Right ventricle myocardium superior (tissue), 1 donor: ENCODE data around the gene EPB42. TPM values are rescaled to one million over a fixed set of nuclear protein-coding genes. Genes with fewer than 3 reads are reported as not detected.

Experiments used
- ATAC-seq: fragments of 200-7000 bp; cut with Tn5 transposase; one replicate; pipeline ENCODE4 v1.9.1; 2020; ENCODE audit warnings: mild to moderate bottlenecking; ENCODE audit not compliant: poor library complexity
- DNase-seq: peaks from one replicate; pipeline ENCODE4 v3.0.0-alpha.2; 2020
- intact Hi-C: fragments of 100-400 bp; cut with DNase I; formaldehyde crosslinking; loops from one replicate; pipeline ENCODE4 v1.11.2; 2022
- long read RNA-seq: library from polyadenylated mRNA; unstranded; transcript quantifications from one replicate; pipeline ENCODE4 v2.0.0, GENCODE V29; 2021
- total RNA-seq: library from RNA; stranded (reverse); fragmentation: NEBNext Ultra II Directional; extraction: Animal tissue kit (Norgen Biotek cat#: 25700); gene quantifications from one replicate; pipeline ENCODE4 v1.2.1, GENCODE V29; 2021
- donor health status: DM: no; HTN: yes; CAD: no; lungs with severe emphysema.

Gene EPB42
- 0.24 TPM for total RNA-seq
- long read RNA-seq: 0 reads

DNA sequence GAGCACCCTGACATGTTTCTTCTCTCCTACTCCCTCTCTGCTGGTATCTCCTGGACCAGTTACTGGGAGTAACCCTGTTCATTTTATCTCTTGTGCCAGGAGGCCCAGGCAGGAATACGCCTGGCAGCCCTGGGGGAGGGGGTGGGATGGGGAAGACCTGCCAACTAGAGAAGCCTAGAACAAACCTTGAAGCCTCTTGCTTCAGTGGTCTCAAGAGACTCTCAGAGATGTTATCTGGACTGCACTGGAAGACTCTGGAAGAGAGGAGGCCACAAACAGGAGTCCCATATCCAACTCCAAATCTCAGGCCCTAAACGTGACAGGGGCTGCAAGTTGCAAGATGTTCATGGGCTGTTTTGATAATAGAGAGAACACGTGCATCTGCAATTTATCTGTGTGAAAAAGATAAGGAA, at the start of gene EPB42:
Gene EPB42, minus strand, starts transcription at position 28 of the 413 bp plus-strand sequence. CDS start 193 bp downstream, outside the sequence.
- ATAC-seq (peak; percentile 38), DNase-seq (no peak)
- intact Hi-C loops: no loop called here

- ATAC-seq: no peak
Measured at GRCh38 chr15:43270113-43270665, 49.4 kb upstream of the EPB42 start.

GRCh38 chr15:43268111-43269105, 47.6 kb upstream of the EPB42 start:
- DNase-seq (no peak), ATAC-seq (no peak)
- intact Hi-C loops: no loop called here

More at GRCh38 chr15:43270113-43270665, 49.4 kb upstream of the EPB42 start:
- no peak for DNase-seq
- intact Hi-C loops: no loop called here

DNA sequence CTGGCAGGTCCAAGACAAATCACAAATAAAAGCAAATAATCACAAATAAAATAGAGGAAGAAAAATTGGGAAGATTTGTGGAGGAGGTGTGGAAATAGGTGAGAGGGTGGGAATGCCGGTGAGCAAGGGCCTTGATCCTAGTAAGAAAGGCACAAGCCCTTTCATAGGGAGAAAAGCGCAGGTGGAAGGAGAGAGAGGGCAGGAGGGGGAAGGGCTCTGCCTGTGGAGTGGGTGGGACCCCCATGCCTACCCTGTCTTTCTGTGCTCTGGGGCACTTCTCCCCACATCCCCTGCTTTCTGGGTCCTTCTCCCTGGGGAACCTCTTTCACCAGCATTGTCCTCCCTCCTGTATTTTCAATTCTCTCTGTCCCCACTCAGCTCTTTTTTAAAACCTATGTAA, 46.6 kb upstream of the EPB42 start:
- ATAC-seq (no peak), DNase-seq (no peak)
- intact Hi-C loops: no loop called here

DNA sequence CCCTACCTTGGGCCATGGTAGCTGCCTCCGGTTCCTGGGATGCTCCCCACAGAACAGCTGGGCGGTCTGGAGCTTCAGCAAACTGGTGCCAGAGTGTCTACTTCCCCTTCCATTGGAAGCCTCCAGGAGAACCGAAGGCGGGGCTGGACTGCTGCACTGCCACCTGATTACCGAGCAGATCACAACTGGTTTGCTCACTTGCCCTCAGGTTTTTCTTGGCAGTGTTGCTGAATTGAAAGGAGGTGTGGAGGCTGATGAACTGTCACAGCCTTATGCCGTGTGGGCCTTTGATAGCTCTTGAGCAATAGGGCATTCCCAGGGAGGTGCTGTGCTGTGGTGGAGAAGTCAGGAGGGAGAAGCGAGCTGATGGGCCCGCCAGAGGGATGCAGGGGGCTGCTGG, 46.0 kb upstream of the EPB42 start, which contains the start of gene TGM5:
Gene TGM5, minus strand, starts transcription at position 95 of the 400 bp plus-strand sequence. Its CDS starts 79 bp downstream, at position 16.
- intact Hi-C loops: no loop called here
- DNase-seq: no peak
- no peak for ATAC-seq

DNA sequence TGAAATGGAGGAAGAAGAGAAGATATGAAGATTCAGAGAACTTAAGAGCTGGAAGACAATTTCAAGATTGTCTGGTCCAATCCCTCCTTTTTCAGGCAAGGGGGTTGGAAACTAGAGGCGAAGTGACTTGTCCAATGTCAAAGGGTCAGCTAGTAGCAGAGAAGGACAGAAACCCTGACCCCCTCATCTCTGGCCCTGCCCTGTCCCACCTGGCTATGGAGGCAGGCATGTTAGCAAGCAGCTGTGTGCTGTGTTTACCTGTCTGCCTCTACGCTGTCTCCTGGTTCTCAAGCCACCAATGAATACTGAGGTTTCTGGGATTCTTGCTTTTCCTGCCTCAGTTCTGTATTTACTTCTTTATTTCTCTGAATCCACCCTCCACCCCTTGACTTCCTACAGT, 45.6 kb upstream of the EPB42 start:
- intact Hi-C loops: no loop called here
- ATAC-seq (no peak), DNase-seq (no peak)

GRCh38 chr15:43260011-43260615, 39.3 kb upstream of the EPB42 start:
- no peak for ATAC-seq
- no peak for DNase-seq
- intact Hi-C loops: no loop called here

GRCh38 chr15:43258781-43259180, 38.0 kb upstream of the EPB42 start:
- DNase-seq (no peak), ATAC-seq (no peak)
- intact Hi-C loops: no loop called here

DNA sequence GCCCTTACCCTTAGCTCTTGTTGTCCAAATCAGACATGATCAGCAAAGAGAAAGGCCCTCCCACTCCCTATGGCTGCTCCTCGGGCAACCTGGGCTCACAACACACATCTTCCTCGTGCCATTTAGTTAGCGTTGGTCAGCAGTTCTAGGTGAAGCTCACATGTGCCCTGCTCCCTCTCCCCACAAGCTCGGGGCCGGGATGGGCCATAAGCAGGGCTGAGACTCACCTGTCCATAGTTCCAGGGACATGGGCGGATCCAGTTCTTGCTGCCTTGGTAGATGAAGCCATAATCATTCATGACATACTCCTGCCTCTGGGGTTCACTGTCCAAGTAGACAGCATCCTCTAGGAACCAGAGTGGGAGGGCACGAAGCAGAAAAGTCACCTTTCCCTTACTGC, 35.5 kb upstream of the EPB42 start:
- intact Hi-C loops: no loop called here
- no peak for ATAC-seq
- DNase-seq: no peak

GRCh38 chr15:43255376-43255775, 34.6 kb upstream of the EPB42 start:
- ATAC-seq (no peak), DNase-seq (no peak)
- intact Hi-C loops: no loop called here

GRCh38 chr15:43253431-43254403, 32.9 kb upstream of the EPB42 start:
- peak; percentile 53 for DNase-seq
- intact Hi-C loops: no loop called here
- no peak for ATAC-seq

DNA sequence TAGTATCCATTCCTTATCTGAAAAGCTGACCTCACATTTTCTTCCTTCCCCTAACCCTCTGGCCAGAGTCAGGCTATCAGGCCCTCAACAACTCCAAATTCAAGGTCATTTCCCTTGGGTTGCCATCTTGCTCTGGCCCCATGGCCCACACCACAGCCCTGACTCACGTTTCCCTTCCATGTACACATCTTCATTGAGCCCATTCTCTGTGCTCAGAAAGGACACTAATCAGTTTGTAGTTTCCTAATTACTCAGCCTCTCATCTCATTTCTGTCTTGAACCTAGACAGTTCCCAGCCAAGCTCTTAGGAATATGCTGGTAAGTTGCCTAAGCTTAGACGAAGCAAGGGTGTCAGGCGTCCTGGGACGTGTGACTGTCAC, 31.0 kb upstream of the EPB42 start:
- no peak for DNase-seq
- ATAC-seq: no peak
- intact Hi-C loops: no loop called here

GRCh38 chr15:43251185-43251870, 30.5 kb upstream of the EPB42 start:
- no peak for DNase-seq
- intact Hi-C loops: no loop called here
- no peak for ATAC-seq

- ATAC-seq (no peak), DNase-seq (no peak)
- intact Hi-C loops: no loop called here
Measured at GRCh38 chr15:43250785-43251184, 30.0 kb upstream of the EPB42 start.

DNA sequence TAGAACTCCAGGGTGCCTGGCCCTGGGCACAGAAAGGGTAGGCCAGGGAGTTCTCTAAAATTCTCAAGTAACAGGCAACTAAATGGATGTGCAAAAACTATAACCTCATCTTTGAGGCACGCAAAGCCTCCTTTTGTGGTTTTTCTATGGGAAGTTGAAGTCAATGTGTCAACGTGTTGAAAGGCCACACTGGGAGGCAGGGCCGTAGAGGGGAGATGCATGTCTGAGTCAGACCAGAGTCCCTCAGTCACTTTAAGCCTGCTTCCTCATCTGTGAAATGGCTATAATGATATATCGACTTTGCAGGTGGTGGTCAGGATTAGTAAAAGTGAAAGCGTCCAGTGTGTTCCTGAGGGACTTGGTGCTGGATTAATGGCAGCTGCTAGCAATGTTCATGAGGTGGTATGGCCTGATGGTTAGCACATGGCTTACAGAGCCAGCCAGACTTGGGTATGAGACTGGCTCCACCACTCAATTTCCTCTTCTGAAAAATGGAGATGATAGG, 28.9 kb upstream of the EPB42 start:
- ATAC-seq (no peak), DNase-seq (no peak)
- intact Hi-C loops: no loop called here

DNA sequence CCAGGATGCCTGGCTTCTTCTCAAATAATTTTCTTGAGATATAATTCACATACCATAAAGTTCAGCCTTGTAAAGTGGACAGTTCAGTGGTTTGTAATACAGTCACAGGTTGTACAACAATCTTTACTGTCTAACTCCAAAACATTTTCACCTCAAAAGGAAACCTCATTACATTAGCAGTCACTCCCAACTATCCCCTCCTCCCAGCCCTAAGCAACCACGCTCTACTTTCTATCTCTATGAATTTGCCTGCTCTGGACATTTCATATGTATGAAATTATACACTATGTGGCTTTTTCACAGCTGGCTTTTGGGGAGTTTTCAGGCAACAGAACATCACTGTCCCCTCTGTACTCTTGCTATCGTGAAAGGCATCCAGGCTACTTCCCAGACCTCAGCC, 28.4 kb upstream of the EPB42 start:
- intact Hi-C loops: no loop called here
- ATAC-seq (no peak), DNase-seq (no peak)

DNA sequence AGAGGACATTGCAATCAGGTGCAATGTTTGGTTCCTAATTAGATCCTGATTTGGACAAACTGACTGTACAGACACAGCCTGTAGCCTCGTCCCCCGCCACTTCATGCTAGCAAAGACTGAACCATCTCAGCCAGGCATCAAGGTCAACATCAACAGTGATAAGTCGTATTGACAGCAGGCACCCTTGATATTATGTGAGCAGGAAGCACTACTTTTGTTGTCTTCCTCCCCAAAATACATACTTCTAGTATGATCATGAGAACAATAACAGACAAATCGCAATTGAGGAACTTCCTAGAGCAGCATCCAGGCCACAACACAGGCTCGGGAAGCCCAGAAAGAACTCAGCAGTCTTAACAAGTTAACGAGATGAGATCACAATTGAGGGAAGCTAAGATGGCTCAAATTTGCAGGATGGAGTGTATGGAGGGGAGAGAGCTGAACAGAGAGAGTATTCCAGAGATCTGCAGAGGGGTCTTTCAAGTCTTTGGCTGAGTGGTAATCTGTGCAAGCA, 25.5 kb upstream of the EPB42 start:
- ATAC-seq (no peak), DNase-seq (no peak)

GRCh38 chr15:43244092-43244491, 23.3 kb upstream of the EPB42 start:
- ATAC-seq (no peak), DNase-seq (no peak)
- intact Hi-C loops: no loop called here

More for the DNA sequence above, 25.5 kb upstream of the EPB42 start:
- intact Hi-C loops: no loop called here
